Gastroesophageal sphincter (tissue), 3 donors: ENCODE measurements around the gene KIFAP3.
A peak's percentile ranks its signal among the peaks of the same experiment; 100 is the strongest.

Experiments used
- CTCF ChIP-seq, 4 experiments: fragments of 200-600 bp in 2 of 4; fragments of 450-650 bp in 2 of 4; sonication (generic) in 1 of 4; IDR thresholded peaks; one replicate each; pipeline ENCODE4 v1.5.1; 2017 to 2019; ENCODE audit warnings: antibody characterized with exemption in 4 of 4, mild to moderate bottlenecking in 2 of 4, moderate library complexity in 2 of 4
- EP300 ChIP-seq: sonication (generic); formaldehyde crosslinking; IDR thresholded peaks from one replicate; pipeline ENCODE4 v1.6.1; 2017; ENCODE audit warnings: antibody characterized with exemption, mild to moderate bottlenecking
- POLR2A ChIP-seq, 2 donors: fragments of 450-650 bp; IDR thresholded peaks; one replicate each; pipeline ENCODE4 v1.6.1; 2017; ENCODE audit warnings: antibody characterized with exemption in 2 of 2, mild to moderate bottlenecking in 2 of 2, moderate library complexity in 1 of 2

DNA sequence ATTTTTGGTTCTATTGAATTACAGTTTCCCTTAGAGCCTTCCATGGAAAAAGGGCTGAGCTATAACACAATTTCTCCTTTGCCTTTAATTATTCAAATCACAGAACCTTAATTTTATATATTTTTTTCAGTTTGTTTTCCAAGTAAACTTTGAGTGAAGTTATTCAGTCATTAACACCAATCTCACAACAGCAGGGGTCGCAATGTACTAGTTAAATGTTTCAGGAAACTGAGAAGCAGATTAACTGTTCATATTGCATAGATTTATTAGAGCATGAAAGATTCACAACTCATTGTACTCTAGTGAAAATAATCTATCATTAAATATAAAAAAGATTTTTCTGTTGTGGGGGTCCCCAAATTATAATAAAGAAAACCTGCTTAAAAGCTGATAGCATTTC lies 64.1 kb downstream of the KIFAP3 start:
- peak in 3 of 4 experiments; percentile 22 to 45 (median 42) for TF ChIP-seq CTCF (IDR thresholded peaks at IDR 0.05)
- no peak for TF ChIP-seq EP300
- no peak for TF ChIP-seq POLR2A (IDR thresholded peaks at IDR 0.05)
